H1 (cell line): ENCODE results near the gene GAS7. TPM values are rescaled to one million over a fixed set of nuclear protein-coding genes. Genes with fewer than 3 reads are reported as not detected.

Experiments used
- CTCF ChIA-PET: fragments of 300-600 bp; sonication (Branson Sonifier 250); formaldehyde crosslinking; loops from one replicate; lab custom pipeline; 2021; ENCODE audit not compliant: partially characterized antibody; lab: Charles Lee
- POLR2A ChIA-PET: fragments of 300-600 bp; sonication (Branson Sonifier 250); formaldehyde crosslinking; loops from one replicate; lab custom pipeline; 2021; ENCODE audit warnings: inconsistent platforms; ENCODE audit not compliant: partially characterized antibody; lab: Charles Lee
- DNase-seq, 2 experiments: peaks; one replicate each; pipeline versions ENCODE4 v3.0.0 to v3.0.0-alpha.2; 2010 to 2022; ENCODE audit warnings: low spot score in 2 of 2, low read depth in 1 of 2, mixed read lengths in 1 of 2
- FAIRE-seq: peaks from 2 replicates; lab custom pipeline; 2011; peaks lifted over from hg19 to GRCh38; lab: Jason Lieb, UNC
- H2AFZ ChIP-seq: 2 replicates; pipeline ENCODE4 v1.8.1; 2012; ENCODE audit warnings: low read length, inconsistent platforms
- H2AK5ac ChIP-seq: 2 replicates; pipeline ENCODE4 v1.6.1; 2013; ENCODE audit warnings: low read depth, low read length
- H2BK120ac ChIP-seq: replicated peaks from 2 replicates; pipeline ENCODE3; 2013; ENCODE audit warnings: low read depth, low read length, inconsistent platforms
- H2BK12ac ChIP-seq: 2 replicates; pipeline ENCODE4 v1.6.1; 2013; ENCODE audit warnings: low read depth, low read length
- H2BK15ac ChIP-seq: 2 replicates; pipeline ENCODE4 v1.6.1; 2013; ENCODE audit warnings: low read length
- H2BK20ac ChIP-seq: 2 replicates; pipeline ENCODE4 v1.6.1; 2013; ENCODE audit warnings: low read length
- H2BK5ac ChIP-seq: 2 replicates; pipeline ENCODE4 v1.6.1; 2013; ENCODE audit warnings: low read depth, low read length
- H3K14ac ChIP-seq: 2 replicates; pipeline ENCODE4 v1.6.1; 2013; ENCODE audit warnings: inconsistent platforms; ENCODE audit not compliant: insufficient read length
- H3K18ac ChIP-seq: 2 replicates; pipeline ENCODE4 v1.6.1; 2013; ENCODE audit warnings: low read length; ENCODE audit errors: extremely low read depth
- H3K23ac ChIP-seq: 2 replicates; pipeline ENCODE4 v1.6.1; 2013; ENCODE audit warnings: inconsistent platforms; ENCODE audit not compliant: insufficient read length
- H3K23me2 ChIP-seq: 2 replicates; pipeline ENCODE4 v1.6.1; 2013; ENCODE audit warnings: low read depth, low read length
- H3K27ac ChIP-seq: 2 replicates; pipeline ENCODE4 v1.6.1; 2011; ENCODE audit warnings: low read depth, low read length, inconsistent platforms
- H3K27me3 ChIP-seq, 4 experiments: replicated peaks in 1 of 4; 1 replicate in 1 of 4; 2 replicates in 3 of 4; pipeline versions ENCODE4 v1.6.1 to v1.8.1; 2011 to 2013; ENCODE audit warnings: low read length in 3 of 4, mild to moderate bottlenecking in 3 of 4, inconsistent platforms in 2 of 4, mixed read lengths in 2 of 4, moderate library complexity in 1 of 4; ENCODE audit not compliant: control insufficient read depth in 3 of 4, insufficient read depth in 3 of 4; ENCODE audit errors: extremely low read depth in 1 of 4
- H3K36me3 ChIP-seq, 4 experiments: 2 replicates each; pipeline versions ENCODE4 v1.6.1 to v1.8.1; 2011 to 2013; ENCODE audit warnings: mild to moderate bottlenecking in 4 of 4, low read length in 3 of 4, moderate library complexity in 2 of 4, control low read depth in 1 of 4, inconsistent platforms in 1 of 4; ENCODE audit not compliant: insufficient read depth in 4 of 4, control insufficient read depth in 2 of 4
- H3K4ac ChIP-seq: replicated peaks from 2 replicates; pipeline ENCODE3; 2013; ENCODE audit warnings: low read length, low read depth, mixed read lengths, inconsistent platforms; ENCODE audit not compliant: insufficient read length
- H3K4me1 ChIP-seq, 4 experiments: replicated peaks in 1 of 4; 1 replicate in 1 of 4; 2 replicates in 3 of 4; pipeline versions ENCODE4 v1.6.1 to v1.8.1; 2011 to 2013; ENCODE audit warnings: low read length in 3 of 4, inconsistent platforms in 2 of 4, mixed read lengths in 1 of 4; ENCODE audit not compliant: insufficient read depth in 4 of 4, control insufficient read depth in 3 of 4
- H3K4me2 ChIP-seq, 2 experiments: 2 replicates each; pipeline versions ENCODE4 v1.6.1 to v1.8.1; 2011 to 2013; ENCODE audit warnings: low read depth in 2 of 2, low read length in 2 of 2, control low read depth in 1 of 2, inconsistent platforms in 1 of 2, mild to moderate bottlenecking in 1 of 2; ENCODE audit not compliant: insufficient read depth in 1 of 2
- H3K4me3 ChIP-seq, 4 experiments: fragments of 200-600, 300-600 bp in 1 of 4; sonication (generic), shearing (Covaris generic), sonication (Bioruptor Twin) in 1 of 4; 2 replicates each; pipeline versions ENCODE4 v1.5.1 to v1.8.1; 2011 to 2016; ENCODE audit warnings: low read length in 4 of 4, low read depth in 3 of 4, control low read depth in 2 of 4, inconsistent platforms in 2 of 4, mild to moderate bottlenecking in 2 of 4, mixed read lengths in 1 of 4, moderate library complexity in 1 of 4; ENCODE audit not compliant: insufficient read depth in 2 of 4; ENCODE audit errors: extremely low read depth in 1 of 4
- H3K56ac ChIP-seq: replicated peaks from 2 replicates; pipeline ENCODE3; 2013; ENCODE audit warnings: low read depth, mild to moderate bottlenecking, mixed read lengths, low read length, inconsistent platforms; ENCODE audit not compliant: insufficient read length
- H3K79me1 ChIP-seq: 2 replicates; pipeline ENCODE4 v1.6.1; 2013; ENCODE audit warnings: low read depth, low read length, control low read depth
- H3K79me2 ChIP-seq, 2 experiments: 2 replicates each; pipeline versions ENCODE4 v1.6.1 to v1.8.1; 2012 to 2013; ENCODE audit warnings: low read length in 2 of 2, mild to moderate bottlenecking in 2 of 2, inconsistent platforms in 1 of 2; ENCODE audit not compliant: insufficient read depth in 2 of 2, control insufficient read depth in 1 of 2
- H3K9ac ChIP-seq, 4 experiments: replicated peaks in 1 of 4; 1 replicate in 1 of 4; 2 replicates in 3 of 4; pipeline versions ENCODE4 v1.6.1 to v1.8.1; 2011 to 2013; ENCODE audit warnings: low read depth in 3 of 4, low read length in 3 of 4, control low read depth in 2 of 4, mild to moderate bottlenecking in 2 of 4, moderate library complexity in 2 of 4, inconsistent platforms in 1 of 4; ENCODE audit errors: extremely low read depth in 1 of 4
- H3K9me3 ChIP-seq, 2 experiments: 2 replicates each; pipeline versions ENCODE4 v1.6.1 to v1.8.1; 2012 to 2013; ENCODE audit warnings: mild to moderate bottlenecking in 2 of 2, moderate library complexity in 2 of 2, control low read depth in 1 of 2, inconsistent platforms in 1 of 2, low read depth in 1 of 2, low read length in 1 of 2, mixed read lengths in 1 of 2; ENCODE audit not compliant: insufficient read depth in 2 of 2
- H4K20me1 ChIP-seq, 2 experiments: replicated peaks in 1 of 2; 2 replicates each; pipeline versions ENCODE3 to v1.8.1; 2011 to 2013; ENCODE audit warnings: inconsistent platforms in 2 of 2, low read length in 2 of 2, mild to moderate bottlenecking in 1 of 2; ENCODE audit not compliant: insufficient read depth in 2 of 2, control insufficient read depth in 1 of 2
- H4K5ac ChIP-seq: 2 replicates; pipeline ENCODE4 v1.6.1; 2013; ENCODE audit warnings: low read length, low read depth, mixed read lengths, inconsistent platforms; ENCODE audit not compliant: insufficient read length
- H4K8ac ChIP-seq: 2 replicates; pipeline ENCODE4 v1.8.0; 2013; ENCODE audit warnings: mild to moderate bottlenecking, moderate library complexity, low read length, inconsistent platforms; ENCODE audit not compliant: insufficient read depth; ENCODE audit errors: extremely low read depth
- H4K91ac ChIP-seq: replicated peaks from 2 replicates; pipeline ENCODE3; 2013; ENCODE audit warnings: low read length, mixed read lengths, inconsistent platforms; ENCODE audit not compliant: insufficient read length
- BACH1 ChIP-seq: IDR thresholded peaks from 2 replicates; pipeline ENCODE4 v1.6.1; 2012; ENCODE audit warnings: low read length, improper control_type of control experiment
- CBX5 ChIP-seq: fragments of 300-800, 300-1000 bp; sonication (generic); IDR thresholded peaks from 2 replicates; pipeline ENCODE4 v1.7.1; 2016; ENCODE audit warnings: antibody characterized with exemption, low read length, low read depth
- CEBPB ChIP-seq: IDR thresholded peaks from 2 replicates; pipeline ENCODE4 v1.6.1; 2012; ENCODE audit warnings: low read depth, low read length
- CREB1 ChIP-seq: IDR thresholded peaks from 2 replicates; pipeline ENCODE4 v1.6.1; 2012; ENCODE audit warnings: inconsistent platforms
- EGR1 ChIP-seq: IDR thresholded peaks from 2 replicates; pipeline ENCODE4 v1.6.1; 2011; ENCODE audit warnings: low read depth, low read length, borderline replicate concordance
- FOSL1 ChIP-seq: IDR thresholded peaks from 2 replicates; pipeline ENCODE4 v1.6.1; 2011; ENCODE audit warnings: mild to moderate bottlenecking, low read depth, low read length, moderate library complexity; ENCODE audit not compliant: insufficient read depth
- GABPA ChIP-seq: IDR thresholded peaks from 2 replicates; pipeline ENCODE4 v1.6.1; 2011; ENCODE audit warnings: mild to moderate bottlenecking, low read length, moderate library complexity, borderline replicate concordance; ENCODE audit not compliant: insufficient read depth
- POLR2AphosphoS5 ChIP-seq: IDR thresholded peaks from 2 replicates; pipeline ENCODE4 v1.6.1; 2011; ENCODE audit warnings: low read depth, low read length
- POU5F1 ChIP-seq: IDR thresholded peaks from 2 replicates; pipeline ENCODE4 v1.6.1; 2011; ENCODE audit warnings: low read depth, mild to moderate bottlenecking, low read length, moderate library complexity
- RAD21 ChIP-seq, 2 experiments: IDR thresholded peaks in 1 of 2; conservative IDR thresholded peaks in 1 of 2; 2 replicates each; pipeline ENCODE4 v1.6.1; 2011; ENCODE audit warnings: low read depth in 2 of 2, low read length in 2 of 2, improper control_type of control experiment in 1 of 2, inconsistent platforms in 1 of 2, mild to moderate bottlenecking in 1 of 2, moderate library complexity in 1 of 2
- SP1 ChIP-seq: IDR thresholded peaks from 2 replicates; pipeline ENCODE4 v1.6.1; 2011; ENCODE audit warnings: low read depth, low read length
- WGBS, 2 experiments: shearing (Covaris generic) in 1 of 2; methylation state at CpG; one replicate each; pipeline versions ENCODE4 v1.1.6 to v1.1.7; 2013 to 2015; ENCODE audit warnings: low lambda C conversion rate in 2 of 2, mixed read lengths in 2 of 2, inconsistent platforms in 1 of 2, low coverage in 1 of 2, missing lambda C conversion rate in 1 of 2; ENCODE audit not compliant: insufficient replicate concordance in 2 of 2, insufficient coverage in 1 of 2, insufficient read length in 1 of 2; ENCODE audit errors: extremely low coverage in 1 of 2, missing lambda C conversion rate in 1 of 2; 5-methylcytosine and 5-hydroxymethylcytosine counted together
- polyA plus RNA-seq, 7 experiments: library from polyadenylated mRNA; depleted of rRNA in 3 of 7; stranded (reverse) in 5 of 7; unstranded in 2 of 7; fragments of >200 nt in 5 of 7; fragments of 200-250 nt in 2 of 7; gene quantifications; 1 replicate in 5 of 7; 2 replicates in 1 of 7; 4 replicates in 1 of 7; pipeline versions ENCODE4 v1.2.1 to v1.2.3, GENCODE V29; 2011 to 2013; ENCODE audit warnings: missing spikeins in 2 of 7, mixed read lengths in 2 of 7
- total RNA-seq: library from RNA; stranded (reverse); fragmentation: NEBNext Ultra II Directional; extraction: Animal tissue kit (Norgen Biotek cat#: 25700); gene quantifications from 2 replicates; pipeline ENCODE4 v1.2.1, GENCODE V29; 2021

GAS7 gene
- total and polyA plus RNA-seq, 2 of the 8 experiments (the other 6 are each of a cell fraction or from before 2014, with no cell fraction given) = 5.0 to 14.5 TPM

- no peak overlapping the region for H3K27ac ChIP-seq
- no peaks in the 10 kb centered on the region for H3K79me2 ChIP-seq
- H2BK15ac ChIP-seq = no peak overlapping the region
- H3K14ac ChIP-seq = no peak overlapping the region
- WGBS, 2 experiments = 89% methylated on average over 9 of the region's 9 CpGs; no CpG with 5 or more reads in 1 of the 2 experiments
- H2BK5ac ChIP-seq = no peak overlapping the region
- no peaks in the 10 kb centered on the region for H3K79me1 ChIP-seq
- no peak overlapping the region for H3K23ac ChIP-seq
- 0 out of 2 replicates have a peak, but pooled peaks cover 2% of the 10 kb centered on the region for H3K23me2 ChIP-seq
- TF ChIP-seq POLR2AphosphoS5 (no peak), CBX5 (no peak), POU5F1 (no peak), FOSL1 (no peak), SP1 (no peak), CEBPB (no peak), EGR1 (no peak), GABPA (no peak), CREB1 (no peak), BACH1 (no peak), RAD21 (IDR thresholded peaks at IDR 0.05 in 1 of 2, conservative IDR thresholded peaks at IDR 0.05 in 1 of 2; ENCODE audit: low read depth in 2 of 2, low read length in 2 of 2) (no peak)
- no peaks in the 10 kb centered on the region for H3K27me3 ChIP-seq
- ChIA-PET CTCF (interaction anchor here (0.7 to 7.6 kb wide), 3 partner anchors 15 to 38 kb away, joined by 3 to 75 read pairs (median 6); partner anchors contain the start of gene RCVRN), POLR2A (no interaction called here)
- H4K8ac ChIP-seq = no peak overlapping the region
- no peak overlapping the region for H4K5ac ChIP-seq
- H4K91ac ChIP-seq = no peak overlapping the region
- H2BK12ac ChIP-seq = no peak overlapping the region
- H2AFZ ChIP-seq = no peak overlapping the region
- H3K4me3 ChIP-seq = no peak overlapping the region
- no peak overlapping the region for H2AK5ac ChIP-seq
- no peak overlapping the region for H3K18ac ChIP-seq
- H3K4me1 ChIP-seq = no peaks in the 10 kb centered on the region
- no peak overlapping the region for H3K4ac ChIP-seq
- no peak overlapping the region for H3K4me2 ChIP-seq
- H3K56ac ChIP-seq = no peak overlapping the region
- H2BK120ac ChIP-seq = no peak overlapping the region
- H3K9me3 ChIP-seq = peaks cover 0 to 3% of the 10 kb centered on the region in 2 experiments; a peak in 2 of 4 replicates
- no peaks in the 10 kb centered on the region for H3K36me3 ChIP-seq
- no peak overlapping the region for H3K9ac ChIP-seq
- H4K20me1 ChIP-seq = peaks cover 0 to 2% of the 10 kb centered on the region in 2 experiments
- H2BK20ac ChIP-seq = no peak overlapping the region
- DNase-seq (no peak), FAIRE-seq (no peak)
Measured at GRCh38 chr17:9943343-9943742, 255.1 kb downstream of the GAS7 start.
